OCI-LY1 (cell line): ENCODE data around the gene RFK.

Experiments used
- H2AFZ ChIP-seq: fragments of 200-600 bp; sonication (generic), shearing (Covaris generic); 2 replicates; pipeline ENCODE4 v1.6.0; 2014; ENCODE audit warnings: antibody characterized with exemption, mild to moderate bottlenecking, low read length
- H3F3A ChIP-seq: fragments of 200-600 bp; sonication (generic), shearing (Covaris generic); 2 replicates; pipeline ENCODE4 v1.6.0; 2014; ENCODE audit warnings: mild to moderate bottlenecking, antibody characterized with exemption, low read length, moderate library complexity; ENCODE audit not compliant: insufficient read depth
- H3K27ac ChIP-seq: fragments of 200-600 bp; sonication (generic); 2 replicates; pipeline ENCODE4 v1.5.1; 2014; ENCODE audit warnings: low read length, mixed run types, mild to moderate bottlenecking, low read depth; ENCODE audit not compliant: poor library complexity, severe bottlenecking
- H3K27me3 ChIP-seq: fragments of 200-600 bp; sonication (generic); 2 replicates; pipeline ENCODE4 v1.6.0; 2014; ENCODE audit warnings: antibody characterized with exemption, mild to moderate bottlenecking, low read length, moderate library complexity; ENCODE audit not compliant: insufficient read depth
- H3K36me3 ChIP-seq: fragments of 200-600 bp; sonication (generic); 2 replicates; pipeline ENCODE4 v1.6.1; 2014; ENCODE audit warnings: mild to moderate bottlenecking, antibody characterized with exemption, low read length, moderate library complexity, mixed read lengths; ENCODE audit not compliant: insufficient read depth
- H3K4me1 ChIP-seq: fragments of 200-600 bp; sonication (generic); 2 replicates; pipeline ENCODE4 v1.5.1; 2014; ENCODE audit warnings: mild to moderate bottlenecking, low read length, moderate library complexity; ENCODE audit not compliant: insufficient read depth, severe bottlenecking
- H3K4me2 ChIP-seq: fragments of 200-600 bp; sonication (generic), shearing (Covaris generic); 2 replicates; pipeline ENCODE4 v1.6.1; 2014; ENCODE audit warnings: low read length
- H3K4me3 ChIP-seq: fragments of 200-600 bp; sonication (generic); 2 replicates; pipeline ENCODE4 v1.5.1; 2014; ENCODE audit warnings: low read length, low read depth, mild to moderate bottlenecking, mixed read lengths; ENCODE audit not compliant: poor library complexity, severe bottlenecking
- H3K79me2 ChIP-seq: fragments of 200-600 bp; shearing (Covaris generic); 2 replicates; pipeline ENCODE4 v1.6.1; 2016; ENCODE audit warnings: mixed run types, low read length, mixed read lengths; ENCODE audit not compliant: insufficient read depth
- H3K9ac ChIP-seq: fragments of 200-600 bp; sonication (generic), shearing (Covaris generic); 2 replicates; pipeline ENCODE4 v1.6.1; 2014; ENCODE audit warnings: mild to moderate bottlenecking, low read length, mixed read lengths
- H3K9me2 ChIP-seq: fragments of 200-600 bp; sonication (generic), shearing (Covaris generic); 2 replicates; pipeline ENCODE4 v1.6.1; 2014; ENCODE audit warnings: low read depth, mild to moderate bottlenecking, low read length, mixed read lengths
- H3K9me3 ChIP-seq: fragments of 200-600 bp; shearing (Covaris generic); 2 replicates; pipeline ENCODE4 v1.6.1; 2014; ENCODE audit warnings: low read length, mixed read lengths
- H4K20me1 ChIP-seq: fragments of 200-600 bp; sonication (generic), shearing (Covaris generic); 2 replicates; pipeline ENCODE4 v1.6.0; 2016; ENCODE audit warnings: mild to moderate bottlenecking, low read length; ENCODE audit not compliant: insufficient read depth
- EZH2 ChIP-seq: fragments of 200-600 bp; sonication (generic), shearing (Covaris generic); IDR thresholded peaks from 2 replicates; pipeline ENCODE4 v1.8.0; 2017; ENCODE audit warnings: borderline replicate concordance, mixed run types, mild to moderate bottlenecking, antibody characterized with exemption, low read length, moderate library complexity, mixed read lengths
- TF ChIP-seq, protein P1 (sequence below): fragments of 200-600 bp; sonication (generic), shearing (Covaris generic); IDR thresholded peaks from 2 replicates; pipeline ENCODE4 v1.5.1; 2017; ENCODE audit warnings: mild to moderate bottlenecking, antibody characterized with exemption, low read length, moderate library complexity, mixed read lengths

The RFK gene

DNA sequence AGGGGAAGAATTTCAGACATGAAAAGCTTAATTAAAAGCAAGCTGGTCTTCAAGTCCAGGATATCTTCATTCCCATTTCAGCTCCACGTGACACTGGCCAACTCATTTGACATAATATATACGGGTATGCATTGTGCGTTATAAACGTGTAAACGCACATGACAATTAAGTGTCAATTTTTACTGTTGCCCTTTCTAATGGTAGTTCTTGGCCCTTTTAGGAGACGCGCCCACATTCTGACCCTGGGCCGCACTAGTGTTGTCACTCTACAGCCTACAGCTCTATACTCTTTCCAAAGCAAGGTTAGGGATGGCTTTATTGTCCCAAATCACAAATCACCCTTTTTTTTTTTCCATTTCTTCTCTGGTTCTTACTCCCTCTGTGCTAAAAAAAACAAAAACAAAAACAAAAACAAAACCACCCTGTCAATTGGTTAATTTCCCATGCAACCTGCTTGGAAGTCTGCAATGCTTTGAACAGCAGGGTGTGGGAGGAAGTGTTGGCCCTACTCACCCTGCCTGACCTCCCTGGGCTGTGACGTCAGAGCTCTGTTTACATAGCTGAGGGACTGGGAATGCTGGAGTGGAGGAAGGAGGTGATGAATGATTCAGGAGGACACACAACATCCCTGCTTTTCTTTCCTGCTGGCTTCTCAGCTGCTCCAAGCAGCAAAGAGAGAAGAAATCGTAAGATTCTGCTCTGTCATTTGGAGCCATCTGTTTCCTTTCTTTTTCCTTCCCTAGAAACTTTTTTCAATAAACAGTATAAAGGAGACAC, 19.3 kb downstream of the RFK start:
- Histone ChIP-seq H3K9me2 (no peaks in the 10 kb centered on the region), H3K4me2 (no peak overlapping the region), H3K9me3 (no peaks in the 10 kb centered on the region), H2AFZ (no peak overlapping the region), H3F3A (peaks cover 8% of the 10 kb centered on the region; the same call in 1 of the 2 replicates), H3K79me2 (no peaks in the 10 kb centered on the region), H3K36me3 (no peaks in the 10 kb centered on the region), H3K4me1 (peaks cover 65% of the 10 kb centered on the region), H3K4me3 (no peak overlapping the region), H3K27ac (peak overlapping the region; percentile 84), H3K9ac (no peak overlapping the region), H3K27me3 (no peaks in the 10 kb centered on the region), H4K20me1 (no peaks in the 10 kb centered on the region)
- TF ChIP-seq, protein P1, sequence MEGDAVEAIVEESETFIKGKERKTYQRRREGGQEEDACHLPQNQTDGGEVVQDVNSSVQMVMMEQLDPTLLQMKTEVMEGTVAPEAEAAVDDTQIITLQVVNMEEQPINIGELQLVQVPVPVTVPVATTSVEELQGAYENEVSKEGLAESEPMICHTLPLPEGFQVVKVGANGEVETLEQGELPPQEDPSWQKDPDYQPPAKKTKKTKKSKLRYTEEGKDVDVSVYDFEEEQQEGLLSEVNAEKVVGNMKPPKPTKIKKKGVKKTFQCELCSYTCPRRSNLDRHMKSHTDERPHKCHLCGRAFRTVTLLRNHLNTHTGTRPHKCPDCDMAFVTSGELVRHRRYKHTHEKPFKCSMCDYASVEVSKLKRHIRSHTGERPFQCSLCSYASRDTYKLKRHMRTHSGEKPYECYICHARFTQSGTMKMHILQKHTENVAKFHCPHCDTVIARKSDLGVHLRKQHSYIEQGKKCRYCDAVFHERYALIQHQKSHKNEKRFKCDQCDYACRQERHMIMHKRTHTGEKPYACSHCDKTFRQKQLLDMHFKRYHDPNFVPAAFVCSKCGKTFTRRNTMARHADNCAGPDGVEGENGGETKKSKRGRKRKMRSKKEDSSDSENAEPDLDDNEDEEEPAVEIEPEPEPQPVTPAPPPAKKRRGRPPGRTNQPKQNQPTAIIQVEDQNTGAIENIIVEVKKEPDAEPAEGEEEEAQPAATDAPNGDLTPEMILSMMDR = no peak
- no peak for TF ChIP-seq EZH2

DNA sequence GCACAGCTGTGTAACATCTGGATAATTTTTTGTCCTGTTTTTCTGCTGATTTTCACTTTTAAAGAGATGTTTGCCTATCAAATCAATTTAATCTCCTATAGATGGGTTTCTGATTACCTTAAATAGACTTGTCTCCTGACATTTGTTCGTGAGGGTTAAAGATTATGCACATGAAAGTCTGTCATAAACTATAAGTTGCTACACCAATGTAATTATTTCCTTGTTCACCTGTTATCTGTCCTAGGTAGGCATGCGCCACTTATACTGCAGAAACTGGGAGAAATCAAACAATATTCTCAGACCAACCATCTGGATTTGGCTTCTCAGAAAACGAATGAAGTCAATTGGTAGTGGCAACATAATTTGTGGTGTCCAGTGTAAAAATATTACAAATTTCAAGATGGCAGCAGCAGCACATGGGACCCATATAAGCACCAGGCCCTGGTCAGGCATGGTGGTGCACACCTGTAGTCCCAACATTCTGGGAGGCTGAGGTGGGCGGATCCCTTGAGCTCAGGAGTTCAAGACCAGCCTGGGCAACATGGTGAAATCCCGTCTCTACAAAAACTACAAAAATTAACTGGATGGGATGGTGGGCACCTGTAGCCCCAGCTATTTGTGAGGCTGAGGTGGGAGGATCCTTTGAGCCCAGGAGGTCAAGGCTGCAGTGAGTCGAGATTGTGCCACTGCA, 20.3 kb downstream of the RFK start:
- H3K4me3 ChIP-seq = no peak overlapping the region
- H3K9me2 ChIP-seq = no peaks in the 10 kb centered on the region
- H3K79me2 ChIP-seq = no peaks in the 10 kb centered on the region
- H4K20me1 ChIP-seq = no peaks in the 10 kb centered on the region
- H3K27ac ChIP-seq = peak overlapping the region; percentile 84
- H3F3A ChIP-seq = peaks cover 11% of the 10 kb centered on the region; the same call in 1 of the 2 replicates
- no peak overlapping the region; the same call in 1 of the 2 replicates for H3K9ac ChIP-seq
- TF ChIP-seq EZH2 = no peak
- TF ChIP-seq, protein P1 = no peak
- no peaks in the 10 kb centered on the region for H3K36me3 ChIP-seq
- no peaks in the 10 kb centered on the region for H3K27me3 ChIP-seq
- H3K9me3 ChIP-seq = no peaks in the 10 kb centered on the region
- H3K4me2 ChIP-seq = no peak overlapping the region; the same call in 1 of the 2 replicates
- H2AFZ ChIP-seq = no peak overlapping the region
- H3K4me1 ChIP-seq = peaks cover 65% of the 10 kb centered on the region

DNA sequence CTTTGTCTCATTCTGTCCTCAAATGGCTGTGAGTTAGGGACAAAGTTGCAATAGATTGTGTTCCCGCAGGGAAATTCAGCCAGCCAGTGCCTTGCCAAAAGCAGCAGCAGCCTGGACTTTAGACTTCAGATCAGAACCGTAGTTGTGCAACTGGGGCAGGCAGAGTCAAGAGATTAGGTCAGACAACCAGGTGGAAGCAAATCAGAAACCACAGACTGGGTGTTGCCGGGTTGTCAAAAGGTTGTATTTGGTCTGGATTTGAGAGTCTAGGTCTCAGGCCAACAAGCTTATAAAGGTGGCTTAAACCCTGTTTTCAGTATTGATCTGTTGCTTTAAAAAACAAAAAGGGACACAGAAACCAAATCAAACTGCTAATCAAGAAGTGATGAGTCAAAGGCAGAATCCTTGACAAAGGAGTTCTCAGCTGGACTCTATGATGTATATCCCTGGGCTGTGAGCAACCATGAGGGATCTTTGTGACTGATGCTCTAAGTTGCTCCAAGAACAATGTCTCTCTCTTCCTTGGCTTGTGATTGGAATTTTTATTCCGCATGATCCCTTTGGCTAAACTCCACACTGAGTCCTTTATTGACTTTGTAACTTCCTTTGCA, 20.9 kb downstream of the RFK start:
- Histone ChIP-seq H4K20me1 (no peaks in the 10 kb centered on the region), H3F3A (peaks cover 11% of the 10 kb centered on the region; the same call in 1 of the 2 replicates), H3K9me3 (no peaks in the 10 kb centered on the region), H3K79me2 (no peaks in the 10 kb centered on the region), H3K27ac (peak overlapping the region; percentile 84), H3K4me2 (peak overlapping the region; percentile 46; the same call in 1 of the 2 replicates), H3K4me3 (peak overlapping the region; percentile 2), H3K9me2 (no peaks in the 10 kb centered on the region), H3K9ac (peak overlapping the region; percentile 48; the same call in 1 of the 2 replicates), H3K4me1 (peaks cover 65% of the 10 kb centered on the region), H3K36me3 (no peaks in the 10 kb centered on the region), H2AFZ (no peak overlapping the region), H3K27me3 (no peaks in the 10 kb centered on the region)
- TF ChIP-seq, protein P1 = no peak
- TF ChIP-seq EZH2 = no peak
